GM19025 (cell line): ENCODE data around the gene TBC1D22B.
"Not testable (repeated sequence)": the region's sequence is repeated elsewhere in the genome, so short reads cannot be mapped to it uniquely, and the experiment has no call there.

ENCODE experiments used
- ATAC-seq: cut with Tn5 transposase; IDR thresholded peaks from one replicate; pipeline ENCODE4 v1.9.1; 2021; ENCODE audit warnings: mild to moderate bottlenecking, low read depth, moderate library complexity; ENCODE audit not compliant: unreplicated experiment

The TBC1D22B gene

DNA sequence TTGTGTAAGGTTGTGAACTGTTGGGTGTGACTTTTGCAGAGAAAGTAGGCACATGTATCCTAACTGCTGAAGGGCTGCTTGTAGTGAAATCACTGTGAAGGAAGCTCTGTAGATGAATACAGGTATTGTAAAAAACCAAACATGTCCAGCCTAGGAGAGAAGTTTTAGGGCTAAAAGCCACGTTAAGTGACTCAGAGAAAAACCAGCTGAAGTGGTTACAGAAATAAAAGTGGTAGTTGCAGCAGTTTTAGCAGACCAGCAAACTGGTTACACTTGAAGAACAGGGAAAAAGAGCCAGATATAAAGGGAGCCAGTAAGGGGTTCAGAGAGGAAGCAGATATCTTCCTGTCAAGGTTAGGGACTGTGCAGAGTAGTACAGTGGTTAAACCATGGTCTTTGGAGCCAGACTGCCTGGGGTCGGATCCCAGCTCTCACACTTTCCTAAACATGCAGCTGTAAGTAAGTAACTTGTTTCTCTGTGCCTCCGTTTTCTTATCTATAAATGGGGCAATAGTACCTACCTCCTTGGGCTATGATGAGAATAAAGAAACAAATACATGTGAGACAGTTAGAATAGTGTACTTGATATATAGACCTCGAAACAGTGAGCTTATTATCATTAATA is 62.4 kb downstream of the TBC1D22B start:
- no peak for ATAC-seq

DNA sequence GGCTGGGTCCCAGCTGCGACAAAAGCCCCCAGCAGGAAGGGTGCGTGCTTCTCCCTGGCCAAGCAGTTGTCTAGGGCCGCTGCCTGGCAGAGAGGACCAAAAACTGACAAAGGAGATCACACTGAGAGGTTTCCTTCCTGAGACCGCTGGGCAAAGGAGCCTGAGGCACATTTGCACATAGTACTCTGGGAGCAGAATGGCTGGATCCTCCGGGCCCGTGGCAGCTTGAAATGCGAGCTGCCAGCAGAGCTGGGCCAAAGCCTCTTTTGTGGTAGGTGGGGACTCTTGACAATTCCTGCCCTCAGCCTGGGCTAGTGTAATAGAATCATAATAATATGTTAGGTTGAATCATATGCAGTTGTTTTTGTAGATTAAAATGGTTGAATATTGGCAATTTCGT is 63.1 kb downstream of the TBC1D22B start:
- no peak for ATAC-seq

DNA sequence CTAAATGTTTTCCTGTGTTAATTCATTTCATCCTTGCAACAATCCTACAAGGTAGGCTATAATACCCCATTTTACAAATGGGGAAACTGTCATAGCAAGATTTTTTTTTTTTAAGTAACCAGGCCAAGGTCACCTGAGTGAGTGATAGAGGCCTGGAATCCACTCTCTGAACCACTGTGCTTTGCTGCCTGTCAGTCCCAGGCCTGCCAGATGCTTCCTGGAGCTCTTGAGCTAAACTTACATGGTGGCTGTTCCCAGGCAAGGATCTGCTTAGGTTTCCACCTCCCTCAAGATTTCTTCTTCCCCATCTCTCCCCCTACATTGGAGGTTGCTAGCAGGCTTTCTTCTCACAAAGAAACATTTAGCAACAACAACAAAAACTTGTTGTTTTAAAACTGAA is 63.5 kb downstream of the TBC1D22B start:
- ATAC-seq: no peak

DNA sequence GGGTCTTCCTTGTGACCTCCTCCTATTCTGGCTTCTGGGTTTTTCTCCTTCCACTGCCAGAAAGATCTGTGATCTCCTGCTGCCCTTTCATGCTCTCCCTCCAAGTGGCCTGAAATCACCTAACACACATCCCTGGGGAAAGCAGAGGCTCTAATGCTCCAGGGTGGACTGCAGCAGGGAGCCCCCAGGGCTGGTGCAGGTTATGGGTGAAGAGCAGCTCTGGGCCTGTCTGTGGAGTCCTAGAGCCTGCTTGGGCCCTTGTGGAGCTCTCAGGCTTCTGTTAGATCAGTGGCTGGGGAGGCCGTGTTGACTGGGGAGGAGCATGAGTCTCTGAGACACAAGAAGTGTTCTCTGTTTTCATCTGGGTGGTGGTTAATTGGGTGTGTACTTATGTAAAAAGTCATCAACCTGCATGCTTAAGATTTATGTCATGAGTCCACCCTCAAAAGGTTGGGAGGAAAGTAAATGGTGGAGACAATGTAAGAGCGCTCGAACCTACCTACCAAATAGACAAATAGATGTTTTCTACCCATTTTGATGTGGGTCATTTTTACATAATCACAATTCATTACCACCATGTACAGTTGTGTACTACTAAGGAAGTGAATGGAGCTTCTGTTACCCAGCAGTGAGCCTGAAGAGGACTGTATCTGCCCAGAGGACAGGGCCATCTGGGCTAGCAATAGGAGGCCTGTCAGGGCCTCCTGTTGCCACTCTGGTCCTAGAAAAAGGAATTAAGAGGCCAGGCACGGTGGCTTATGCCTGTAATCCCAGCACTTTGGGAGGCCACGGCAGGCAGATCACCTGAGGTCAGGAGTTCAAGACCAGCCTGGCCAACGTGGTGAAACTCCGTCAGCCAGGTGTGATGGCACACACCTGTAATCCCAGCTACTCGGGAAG is 64.2 kb downstream of the TBC1D22B start:
- ATAC-seq: no peak

DNA sequence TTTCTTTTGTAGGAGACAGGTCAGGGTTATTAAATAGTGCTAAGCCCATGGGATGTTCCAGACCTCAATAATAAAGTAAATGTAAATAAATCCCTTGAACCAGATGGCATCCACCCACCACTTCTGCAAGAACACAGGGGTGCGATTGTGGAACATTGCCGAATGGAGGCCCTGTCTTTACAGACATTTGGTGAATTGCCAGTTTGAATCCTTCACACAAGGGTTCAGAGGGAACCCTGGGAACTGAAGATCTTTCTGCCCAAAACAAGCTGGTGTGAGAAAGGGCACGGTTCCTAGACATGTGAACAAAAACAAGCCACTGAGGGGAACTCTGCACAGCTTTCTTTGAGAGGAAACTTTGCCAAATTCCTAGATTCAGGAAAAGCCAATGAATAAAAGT is 66.0 kb downstream of the TBC1D22B start:
- no peak for ATAC-seq

DNA sequence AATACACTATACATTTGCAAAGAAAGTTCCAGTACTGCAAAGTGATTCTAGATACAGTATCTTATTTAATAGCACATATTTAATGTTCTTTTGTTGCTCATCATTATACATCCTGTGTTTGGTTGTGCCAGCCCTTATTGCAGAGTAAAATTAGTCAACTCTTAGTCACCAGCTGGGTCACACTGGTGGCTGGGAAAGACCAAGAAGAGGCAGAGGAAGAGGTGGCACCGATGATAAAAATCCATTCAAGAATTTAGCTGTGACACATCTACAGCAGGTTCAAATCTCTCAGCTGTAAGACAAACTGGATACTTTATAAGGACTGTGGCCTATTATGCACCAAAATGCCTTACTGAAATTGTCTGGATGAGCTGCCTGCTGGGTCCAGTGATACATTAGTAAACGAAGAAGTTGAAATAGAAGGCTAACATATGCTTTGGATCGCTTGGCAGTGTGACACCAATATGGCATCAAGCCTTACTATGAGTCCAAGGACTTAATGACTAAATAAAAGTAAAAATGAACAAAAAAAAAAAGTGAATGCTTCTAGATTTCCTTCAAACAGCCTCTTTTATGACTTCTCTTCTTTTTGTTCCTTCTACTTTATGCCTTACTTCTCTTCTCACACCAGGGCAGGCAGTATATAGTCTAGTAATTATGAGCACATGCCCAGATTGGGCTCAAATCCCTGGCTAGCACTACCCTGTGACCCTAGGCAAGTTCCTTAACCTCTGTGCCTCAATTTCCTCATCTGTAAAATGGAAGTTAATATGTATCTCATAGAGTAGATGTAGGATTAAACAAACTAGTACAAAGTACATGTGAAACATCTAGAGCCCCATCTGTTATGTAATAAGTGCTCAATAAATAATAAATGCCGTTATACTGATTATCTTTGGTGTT is 66.8 kb downstream of the TBC1D22B start:
- no peak for ATAC-seq

DNA sequence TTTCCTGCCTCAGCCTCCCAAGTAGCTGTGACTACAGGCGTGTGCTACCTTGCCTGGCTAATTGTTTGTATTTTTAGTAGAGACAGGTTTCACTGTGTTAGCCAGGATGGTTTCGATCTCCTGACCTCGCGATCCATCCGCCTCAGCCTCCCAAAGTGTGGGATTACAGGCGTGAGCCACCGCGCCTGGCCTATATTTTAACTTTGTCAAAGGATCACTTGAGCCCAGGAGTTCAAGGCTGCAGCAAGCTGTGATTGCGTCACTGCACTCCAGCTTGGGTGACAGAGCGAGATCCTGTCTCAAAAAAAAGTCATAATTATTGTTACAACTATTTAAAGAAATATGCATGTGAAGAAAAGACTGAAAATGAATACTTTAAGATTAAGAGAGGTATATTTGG is 72.8 kb downstream of the TBC1D22B start:
- ATAC-seq: not testable (repeated sequence)

DNA sequence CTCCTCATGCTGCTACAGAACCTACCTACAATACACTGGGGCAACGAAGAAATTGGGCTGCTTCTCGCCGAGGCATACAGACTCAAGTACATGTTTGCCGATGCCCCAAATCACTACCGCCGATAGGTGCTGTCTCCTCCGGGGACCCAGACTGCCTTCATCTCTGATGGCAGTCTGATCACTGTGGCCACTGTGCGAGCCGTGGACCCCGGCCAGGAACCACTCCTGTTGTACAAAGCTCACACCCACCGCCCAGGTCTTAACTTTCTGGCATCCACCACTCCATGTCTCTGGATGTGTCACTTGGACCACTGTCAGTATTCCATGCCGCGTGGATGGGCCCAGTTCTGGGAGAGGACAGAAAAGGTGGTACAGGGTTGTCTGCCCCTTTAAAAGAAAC is 73.5 kb downstream of the TBC1D22B start:
- ATAC-seq: no peak

DNA sequence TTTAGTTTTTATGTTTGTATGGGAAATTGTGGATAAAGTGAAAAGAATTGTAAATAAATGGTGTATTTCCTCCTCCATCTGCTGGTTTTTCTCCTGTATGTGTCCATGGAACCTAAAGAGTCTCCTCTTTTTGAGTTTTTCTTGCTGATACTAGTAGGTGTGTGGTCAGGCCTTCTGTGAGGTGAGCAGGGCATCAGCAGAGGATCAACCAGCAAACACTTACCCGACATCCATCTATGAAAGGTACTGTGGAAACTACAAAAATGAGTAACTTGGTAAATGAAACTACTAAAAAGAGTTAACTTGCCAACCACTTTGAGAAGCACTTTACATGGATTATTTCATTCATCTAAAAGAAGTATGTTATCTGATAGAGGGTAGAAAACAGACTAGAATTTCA is 75.3 kb downstream of the TBC1D22B start:
- ATAC-seq: no peak

DNA sequence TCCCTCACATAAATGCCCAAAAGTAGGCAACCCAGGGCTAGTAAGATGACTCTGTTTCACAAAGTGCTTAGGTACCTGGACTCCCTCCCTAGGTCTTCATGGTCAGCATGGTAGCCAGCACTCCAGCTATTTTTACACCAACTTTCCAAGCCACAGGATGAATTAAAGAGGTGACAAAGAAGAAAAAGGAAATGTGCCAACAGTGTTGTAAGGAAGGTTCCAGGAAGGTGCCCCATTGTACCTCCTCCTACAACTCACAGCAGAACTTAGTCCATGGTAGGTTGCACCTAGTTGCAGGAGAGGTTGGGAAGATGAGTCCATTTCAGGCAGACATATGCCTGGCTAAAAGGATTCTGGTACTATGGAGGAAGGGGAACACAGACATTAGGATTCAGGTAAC is 76.5 kb downstream of the TBC1D22B start:
- no peak for ATAC-seq

DNA sequence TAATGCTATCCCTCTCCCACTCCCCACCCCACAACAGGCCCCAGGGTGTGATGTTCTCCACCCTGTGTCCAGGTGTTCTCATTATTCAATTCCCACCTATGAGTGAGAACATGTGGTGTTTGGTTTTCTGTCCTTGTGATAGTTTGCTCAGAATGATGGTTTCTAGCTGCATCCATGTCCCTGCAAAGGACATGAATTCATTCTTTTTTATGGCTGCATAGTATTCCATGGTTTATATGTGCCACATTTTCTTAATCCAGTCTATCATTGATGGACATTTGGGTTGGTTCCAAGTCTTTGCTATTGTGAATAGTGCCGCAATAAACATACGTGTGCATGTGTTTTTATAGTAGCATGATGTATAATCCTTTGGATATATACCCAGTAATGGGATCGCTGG is 80.7 kb downstream of the TBC1D22B start:
- not testable (repeated sequence) for ATAC-seq

DNA sequence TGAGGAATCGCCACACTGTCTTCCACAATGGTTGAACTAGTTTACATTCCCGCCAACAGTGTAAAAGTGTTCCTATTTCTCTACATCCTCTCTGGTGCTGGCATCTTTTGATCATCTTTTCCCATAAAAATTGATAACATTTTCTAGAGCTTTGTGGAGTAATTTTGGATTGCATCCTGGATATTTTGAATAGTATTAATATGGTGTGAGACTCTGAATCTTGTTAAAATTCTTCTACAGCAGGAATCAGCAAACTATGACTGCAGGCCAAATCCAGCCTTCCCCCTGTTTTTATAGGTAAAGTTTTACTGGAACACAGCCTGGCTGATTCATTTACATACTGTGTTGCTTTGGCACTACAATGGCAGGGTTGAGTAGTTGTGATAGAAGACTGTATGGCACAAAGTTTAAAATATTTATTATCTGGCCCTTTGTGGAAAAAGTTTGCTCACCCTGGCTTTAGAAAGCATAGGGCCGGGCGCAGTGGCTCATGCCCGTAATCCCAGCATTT is 81.2 kb downstream of the TBC1D22B start:
- ATAC-seq: no peak

DNA sequence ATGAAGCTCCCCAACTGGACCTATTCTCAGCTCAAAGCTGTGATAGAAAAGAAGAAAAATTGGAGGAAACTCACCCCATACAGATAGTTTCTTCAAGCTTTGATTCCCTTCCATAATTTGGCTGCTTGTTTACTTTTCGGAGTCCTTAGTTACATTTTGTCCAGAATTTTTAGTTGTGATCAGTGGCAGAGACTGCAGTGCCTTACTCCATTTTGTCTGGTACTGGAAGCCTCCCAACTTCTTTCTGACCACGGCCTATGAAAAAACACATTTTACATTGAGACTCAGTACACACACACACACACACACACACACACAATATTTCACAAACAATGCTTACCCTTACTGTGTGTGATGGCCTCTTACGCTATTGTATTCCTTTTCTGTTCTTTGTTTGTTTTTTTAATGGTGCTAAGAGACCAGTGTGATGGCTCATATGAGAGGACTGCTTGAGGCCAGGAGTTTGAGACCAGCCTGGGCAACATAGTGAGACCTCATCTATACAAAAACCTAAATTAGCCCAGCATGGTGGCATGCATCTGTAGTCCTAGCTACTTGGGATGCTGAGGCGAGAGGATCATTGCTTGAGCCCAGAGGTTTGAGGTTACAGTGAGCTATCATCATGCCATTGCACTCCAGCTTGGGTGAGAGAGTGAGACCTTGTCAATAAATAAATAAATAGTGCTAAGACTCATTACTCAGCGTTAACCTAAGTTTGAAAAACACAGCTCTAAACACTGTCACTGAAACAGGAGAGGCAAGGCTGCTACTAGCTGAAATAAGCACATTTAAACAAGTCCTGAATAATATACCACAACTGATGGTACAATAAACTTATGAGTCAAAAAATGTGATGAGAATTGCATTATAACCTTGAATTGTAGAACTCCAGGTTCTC is 82.4 kb downstream of the TBC1D22B start:
- no peak for ATAC-seq

DNA sequence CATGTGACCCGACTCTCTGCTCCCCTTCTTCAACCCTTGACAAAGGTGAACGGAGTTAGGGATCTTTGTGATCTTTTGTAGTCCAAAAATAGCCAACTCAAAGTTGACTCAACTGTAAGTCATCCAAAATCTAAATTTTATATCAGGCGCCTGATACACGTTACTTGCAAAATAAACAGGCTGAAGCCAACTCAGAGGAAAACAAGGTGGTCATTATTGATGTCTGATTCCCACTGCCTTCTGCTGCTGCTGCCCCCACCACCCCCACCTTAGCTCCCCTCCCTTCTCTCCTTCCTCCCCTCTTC is 83.0 kb downstream of the TBC1D22B start:
- no peak for ATAC-seq

DNA sequence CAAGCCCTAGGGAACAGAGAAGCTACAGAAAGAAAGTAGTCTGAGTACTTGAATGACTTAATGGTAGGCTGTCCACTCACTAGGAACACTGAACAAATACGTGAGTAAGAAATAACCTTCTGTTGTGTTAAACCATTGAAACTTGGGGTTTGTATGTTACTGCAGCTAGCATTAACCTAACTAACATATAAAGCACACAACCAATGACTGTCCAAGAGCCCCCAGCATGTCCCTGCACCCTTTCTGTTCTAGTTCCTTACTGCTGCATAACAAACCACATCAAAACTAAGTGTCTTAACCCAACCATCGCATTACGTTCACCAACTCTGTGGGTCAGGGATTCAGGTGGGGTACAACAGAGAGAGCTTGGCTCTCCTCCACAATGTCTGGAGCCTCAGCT is 85.7 kb downstream of the TBC1D22B start:
- ATAC-seq: no peak

DNA sequence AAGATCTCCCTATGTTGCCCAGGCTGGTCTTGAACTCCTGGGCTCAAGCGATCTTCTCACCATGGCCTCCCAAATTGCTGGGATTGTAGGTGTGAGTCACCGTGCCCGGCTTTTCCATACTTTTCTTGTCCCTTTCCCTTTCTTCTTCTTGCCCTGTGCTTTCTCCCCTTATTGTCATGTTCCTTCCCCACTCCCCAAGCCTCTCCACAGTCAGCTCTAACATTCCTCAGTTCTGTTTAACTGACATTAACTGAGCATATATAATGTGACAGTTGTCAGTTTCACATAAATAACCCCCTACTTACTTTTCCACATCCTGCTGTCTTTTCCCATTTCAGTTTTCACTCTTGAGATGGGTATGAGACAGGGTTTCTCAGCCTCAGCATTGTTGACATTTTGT is 86.7 kb downstream of the TBC1D22B start:
- ATAC-seq: no peak

DNA sequence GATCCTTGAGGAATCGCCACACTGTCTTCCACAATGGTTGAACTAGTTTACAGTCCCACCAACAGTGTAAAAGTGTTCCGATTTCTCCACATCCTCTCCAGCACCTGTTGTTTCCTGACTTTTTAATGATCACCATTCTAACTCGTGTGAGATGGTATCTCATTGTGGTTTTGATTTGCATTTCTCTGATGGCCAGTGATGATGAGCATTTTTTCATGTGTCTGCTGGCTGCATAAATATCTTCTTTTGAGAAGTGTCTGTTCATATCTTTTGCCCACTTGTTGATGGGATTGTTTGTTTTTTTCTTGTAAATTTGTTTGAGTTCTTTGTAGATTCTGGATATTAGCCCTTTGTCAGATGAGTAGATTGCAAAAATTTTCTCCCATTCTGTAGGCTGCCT is 88.2 kb downstream of the TBC1D22B start:
- not testable (repeated sequence) for ATAC-seq

DNA sequence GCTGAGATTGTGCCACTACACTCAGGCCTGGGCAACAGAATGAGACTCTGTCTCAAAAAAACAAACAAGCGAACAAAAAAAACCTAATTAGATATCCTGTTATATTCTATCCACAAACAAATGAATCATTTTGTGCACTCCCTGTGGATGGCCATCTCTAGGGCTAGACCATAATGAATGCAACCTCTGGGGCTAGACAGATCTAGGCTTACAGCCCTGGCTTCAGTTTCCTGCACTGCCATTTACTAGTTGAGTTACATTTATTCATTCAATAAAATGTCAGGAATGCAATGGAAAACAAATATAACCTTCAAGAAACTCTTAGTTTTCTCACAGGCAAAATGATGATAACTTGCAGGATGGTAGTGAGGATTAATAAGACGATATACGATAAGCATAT is 89.6 kb downstream of the TBC1D22B start:
- ATAC-seq: no peak

DNA sequence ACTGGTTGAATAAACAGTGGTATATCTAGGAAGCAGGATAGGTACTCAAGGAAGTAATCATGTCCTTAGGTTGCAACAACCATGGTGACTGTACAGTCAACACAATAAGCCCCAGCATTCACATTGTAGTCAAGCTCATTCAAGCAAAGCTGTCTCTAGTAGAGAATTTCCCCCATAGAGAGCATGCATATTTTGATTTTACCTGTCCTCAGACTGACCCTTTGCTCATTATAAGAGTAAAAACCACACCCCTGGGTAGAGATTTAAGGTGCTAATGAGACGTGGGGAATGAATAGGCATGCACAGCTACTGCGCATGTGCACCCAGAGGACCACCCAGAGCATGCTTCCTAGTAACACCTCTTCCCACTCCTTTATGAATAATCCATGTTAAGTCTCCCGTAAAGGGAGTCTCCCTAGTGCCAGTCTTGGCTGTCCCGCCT is 90.1 kb downstream of the TBC1D22B start:
- ATAC-seq: no peak

DNA sequence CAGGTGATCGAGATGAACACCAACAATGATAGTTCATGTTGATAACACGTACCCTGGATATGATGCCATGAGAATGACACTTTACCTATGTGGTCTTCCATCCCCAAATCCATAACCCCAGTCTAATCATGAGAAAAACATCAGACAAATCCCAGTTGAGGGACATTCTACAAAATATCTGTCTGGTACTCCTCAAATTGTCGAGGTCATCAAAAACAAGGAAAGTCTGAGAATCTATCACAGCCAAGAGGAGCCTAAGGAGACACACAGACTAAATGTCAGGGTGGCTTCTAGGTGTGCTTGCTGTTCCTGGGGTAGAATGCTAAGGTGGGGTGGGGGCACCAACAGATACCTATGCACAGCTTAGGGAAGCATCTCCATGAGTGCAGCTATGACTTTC is 93.5 kb downstream of the TBC1D22B start:
- no peak for ATAC-seq
